Measurements from ENCODE around the gene FOXM1.
A peak's percentile ranks its signal among the peaks of the same experiment; 100 is the strongest.

Gene FOXM1

DNA sequence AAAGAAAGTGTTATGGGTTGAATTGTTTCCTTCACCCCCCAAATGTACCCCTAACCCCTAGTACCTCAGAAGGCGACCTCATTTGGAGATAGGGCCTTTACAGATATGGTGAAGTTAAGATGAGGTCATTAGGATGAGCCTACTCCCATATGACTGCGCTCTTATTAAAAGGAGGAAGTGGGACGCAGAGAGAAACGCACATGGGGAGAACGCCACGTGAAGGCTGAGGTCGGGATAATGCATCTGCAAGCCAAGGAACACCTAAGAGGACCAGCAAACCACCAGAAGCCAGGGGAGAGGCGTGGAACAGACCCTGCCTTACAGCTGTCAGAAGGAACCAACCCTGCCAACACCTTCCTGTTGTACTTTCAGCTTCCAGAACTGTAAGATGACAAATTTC lies 40.4 kb downstream of the FOXM1 start:
- no peak for DNase-seq (ENCODE audit: low read depth)

DNA sequence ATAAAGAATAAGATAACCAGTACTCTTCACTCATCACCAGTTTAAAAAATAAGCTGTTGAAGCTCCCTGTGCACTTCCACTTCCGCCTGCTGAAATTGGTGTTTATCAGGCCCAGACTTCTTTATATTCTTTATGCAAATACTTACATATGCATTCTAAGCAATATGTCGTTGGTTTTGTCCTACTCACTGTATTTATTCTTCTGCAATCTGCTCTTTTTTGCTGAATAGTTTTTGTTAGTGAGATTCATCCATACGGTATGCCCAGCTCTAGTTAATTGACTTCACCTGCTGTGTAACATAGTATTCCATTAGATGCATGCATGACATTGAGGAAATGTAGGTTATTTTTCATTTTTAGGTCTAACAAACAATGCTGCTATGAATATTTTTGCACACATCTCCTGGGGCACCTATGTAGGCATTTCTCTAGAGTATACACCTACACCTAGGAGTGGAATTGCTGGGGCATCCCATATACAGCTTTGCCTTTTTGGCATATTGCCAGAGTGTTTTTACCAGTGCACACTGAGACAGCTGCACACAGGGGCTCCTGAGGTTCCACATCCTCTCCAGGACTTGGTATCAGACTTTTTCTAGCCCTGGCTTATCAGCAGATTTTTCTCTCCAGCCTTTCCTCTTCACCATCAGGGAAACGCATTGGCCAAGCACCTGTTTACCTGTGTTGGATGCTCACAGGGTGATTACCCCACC lies 41.1 kb downstream of the FOXM1 start:
- no peak for DNase-seq (ENCODE audit: low read depth)

DNA sequence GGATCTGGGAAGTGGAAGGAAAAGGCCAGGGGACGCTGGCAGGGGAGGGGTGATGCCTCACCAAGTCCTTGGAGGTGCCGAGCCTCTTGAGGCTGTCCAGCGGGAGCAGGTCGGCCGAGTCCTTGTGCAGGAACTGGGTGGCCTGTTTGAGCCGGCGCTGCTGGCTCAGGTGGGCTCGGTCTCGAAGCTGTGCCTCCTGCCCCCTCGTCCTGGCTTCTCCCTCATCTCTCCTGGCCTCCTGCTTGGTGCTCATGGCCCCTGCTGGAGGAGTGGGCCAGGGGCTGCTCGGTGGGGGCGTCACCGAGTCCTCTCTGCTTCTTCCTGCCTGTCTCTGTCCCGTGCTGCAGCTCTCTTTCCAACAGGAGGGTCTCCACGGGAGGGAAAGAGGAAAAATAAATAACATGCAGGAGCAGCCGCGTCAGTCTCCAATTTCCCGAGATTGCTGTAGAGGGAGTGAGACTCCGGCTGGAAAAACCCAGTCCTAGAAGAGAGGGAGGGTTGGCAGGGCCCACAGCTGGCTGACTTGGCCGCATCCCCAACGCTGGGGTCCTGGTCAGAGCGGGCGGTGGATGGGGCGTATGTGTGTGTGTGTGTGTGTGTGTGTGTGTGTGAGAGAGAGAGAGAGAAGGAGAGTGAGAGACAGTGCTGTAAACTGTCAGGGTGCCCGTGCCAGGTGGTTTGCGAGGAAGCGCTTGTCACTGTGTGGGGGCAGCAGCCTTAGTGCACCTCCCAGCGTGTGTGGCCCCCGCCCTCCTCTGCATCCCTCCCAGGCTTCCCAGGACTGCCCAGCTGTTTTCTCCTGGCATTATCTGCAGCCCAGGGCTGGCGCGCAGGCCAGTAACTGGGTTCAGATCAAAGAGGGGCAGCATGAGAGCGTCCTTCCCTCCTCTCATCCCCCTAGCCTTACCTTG lies 42.1 kb downstream of the FOXM1 start, which contains the start of gene NRIP2:
TSS of gene NRIP2 (minus strand) at position 455 of the 911 bp plus-strand sequence. CDS start at position 403, 52 bp downstream.
- no peak for DNase-seq (ENCODE audit: low read depth)

DNA sequence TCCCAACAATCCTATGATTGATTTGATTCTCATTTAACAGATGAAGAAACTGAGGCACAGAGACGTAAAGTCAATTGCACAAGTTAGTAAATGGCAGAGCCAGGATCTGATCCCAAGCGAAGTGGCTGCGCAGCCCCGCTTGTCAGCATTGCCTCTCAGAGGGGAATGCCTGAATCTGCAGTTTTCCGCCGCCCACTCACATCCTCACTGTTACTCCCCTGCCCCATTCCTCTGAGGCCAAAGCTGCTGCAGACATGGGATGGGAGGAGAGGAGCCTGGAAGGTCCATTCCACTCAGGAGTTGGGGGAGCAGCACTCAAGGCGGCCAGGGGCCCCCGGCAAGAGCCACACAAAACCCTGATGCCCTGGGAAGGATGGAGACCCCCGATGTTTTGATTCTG lies 43.2 kb downstream of the FOXM1 start:
- no peak for DNase-seq (ENCODE audit: low read depth)

DNA sequence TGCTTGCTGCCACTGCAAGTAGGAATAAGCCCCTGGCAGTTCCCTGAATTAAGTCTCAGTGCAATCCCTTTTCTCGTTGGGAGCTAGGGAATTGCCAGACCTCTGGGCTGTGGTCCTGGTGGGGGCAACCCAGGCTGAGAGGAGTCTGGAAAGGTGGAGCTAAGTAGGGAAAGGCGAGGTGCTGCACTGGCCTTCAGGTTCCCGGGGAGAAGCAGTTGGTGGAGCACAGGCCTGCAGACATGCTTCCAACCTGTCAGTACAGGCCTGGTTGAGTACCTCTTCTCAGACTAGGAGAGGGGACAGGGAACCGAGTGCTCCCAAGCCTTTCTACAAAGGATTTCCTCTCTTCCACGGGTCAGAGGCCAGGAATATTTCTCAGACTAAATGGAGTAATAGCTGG lies 43.6 kb downstream of the FOXM1 start:
- no peak for DNase-seq (ENCODE audit: low read depth)

DNA sequence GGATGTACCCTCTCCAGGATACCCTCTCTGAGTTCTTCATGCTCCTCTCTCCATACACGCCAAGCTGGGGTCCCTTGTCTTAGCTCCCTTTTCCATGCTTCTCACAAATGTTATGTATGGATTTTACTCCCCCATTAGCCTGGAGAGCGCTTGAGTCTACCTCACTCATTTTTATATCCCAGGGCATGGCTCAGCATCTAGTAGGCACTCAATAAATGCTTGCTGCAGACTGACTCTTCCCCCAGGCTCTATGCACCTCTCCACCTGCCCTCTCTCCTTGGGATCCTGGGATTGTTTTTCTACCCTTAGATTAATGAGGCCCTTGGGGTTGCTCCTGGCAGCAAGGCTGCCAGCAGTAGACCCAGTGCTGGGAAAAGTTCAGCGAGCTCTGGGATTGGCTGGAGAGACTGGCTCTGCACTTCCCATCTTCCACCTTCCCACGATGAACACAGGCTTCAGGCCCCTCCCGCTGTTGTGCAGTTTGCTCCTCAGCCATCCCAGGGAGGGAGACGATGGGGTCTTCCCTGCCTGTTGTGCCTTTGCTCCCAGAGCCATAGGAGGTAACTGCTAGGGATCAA lies 44.3 kb downstream of the FOXM1 start:
- DNase-seq (ENCODE audit: low read depth) = no peak

DNA sequence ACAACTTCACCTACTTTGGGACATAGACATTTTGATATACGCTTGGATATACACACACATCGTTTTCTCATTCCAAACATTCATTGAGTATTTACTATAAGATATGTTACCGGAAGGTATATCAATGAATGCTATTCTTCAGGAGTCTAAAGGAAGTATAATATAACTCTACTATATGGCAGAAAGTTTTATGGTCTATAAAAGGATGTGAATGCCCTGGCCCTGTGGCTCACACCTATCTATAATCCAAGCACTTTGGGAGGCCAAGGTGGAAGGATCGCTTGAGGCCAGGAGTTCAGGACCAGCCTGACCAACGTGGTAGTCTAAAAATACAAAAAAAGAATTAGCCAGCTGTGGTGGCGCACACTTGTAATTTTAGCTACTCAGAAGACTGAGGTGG lies 47.7 kb downstream of the FOXM1 start:
- DNase-seq (ENCODE audit: low read depth) = no peak

DNA sequence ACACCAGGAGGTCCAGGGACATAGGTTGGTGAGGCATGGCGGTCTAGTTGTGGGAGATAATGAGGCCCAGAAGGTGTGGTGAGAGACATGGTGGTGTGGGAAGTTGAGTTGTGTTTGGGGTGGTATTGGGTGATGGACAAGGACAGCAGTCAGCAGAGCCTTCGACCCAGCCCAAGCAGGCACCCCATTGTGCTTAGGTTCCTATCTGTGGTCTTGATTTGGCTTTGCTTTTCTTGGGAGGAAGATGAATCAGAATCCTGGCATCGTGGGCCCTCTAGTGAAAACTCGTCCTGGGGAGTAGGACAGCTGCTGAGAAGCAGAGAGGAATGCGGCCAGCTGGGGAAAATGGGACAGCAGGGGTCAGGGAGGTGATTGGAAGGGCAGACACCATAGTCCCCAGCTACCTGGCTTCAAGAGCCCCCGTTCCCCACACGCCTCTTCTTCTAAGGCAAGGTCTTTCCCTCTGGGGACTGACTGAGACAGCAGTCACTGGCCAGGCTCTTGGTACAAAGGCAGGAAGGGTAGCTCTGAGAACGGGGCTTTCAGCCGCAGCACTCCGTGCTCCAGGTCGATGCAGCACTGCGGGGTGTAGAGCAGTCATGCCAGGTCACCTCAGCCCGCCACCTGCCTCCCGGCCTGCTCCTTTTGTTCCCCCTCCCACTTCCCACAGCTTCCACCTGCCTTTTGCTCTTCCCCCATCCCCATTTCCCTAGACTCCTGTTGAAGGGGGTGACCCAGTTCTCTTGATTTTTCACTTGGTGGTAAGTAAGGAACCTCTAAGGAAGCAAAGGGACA lies 50.1 kb downstream of the FOXM1 start:
- no peak for DNase-seq (ENCODE audit: low read depth)

DNA sequence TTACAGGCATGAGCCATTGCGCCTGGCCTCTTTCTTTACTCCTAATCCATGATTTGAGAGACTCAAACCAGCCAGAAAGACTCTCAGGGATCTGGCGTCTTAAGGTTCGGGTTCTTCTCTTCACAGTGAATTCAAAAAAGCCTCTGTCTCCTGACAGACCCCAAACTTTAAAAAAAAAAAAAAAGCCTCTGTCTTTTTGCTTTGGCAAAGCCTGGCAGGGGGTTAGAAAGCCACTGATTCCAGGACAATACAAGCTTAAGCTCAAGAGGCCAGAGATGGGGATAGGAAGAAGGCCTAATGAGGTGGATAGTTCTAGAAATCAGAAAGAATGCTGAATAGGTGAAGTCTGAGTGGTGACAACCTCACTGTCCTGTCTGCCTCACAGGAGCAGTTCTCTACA lies 50.9 kb downstream of the FOXM1 start:
- no peak for DNase-seq (ENCODE audit: low read depth)

DNA sequence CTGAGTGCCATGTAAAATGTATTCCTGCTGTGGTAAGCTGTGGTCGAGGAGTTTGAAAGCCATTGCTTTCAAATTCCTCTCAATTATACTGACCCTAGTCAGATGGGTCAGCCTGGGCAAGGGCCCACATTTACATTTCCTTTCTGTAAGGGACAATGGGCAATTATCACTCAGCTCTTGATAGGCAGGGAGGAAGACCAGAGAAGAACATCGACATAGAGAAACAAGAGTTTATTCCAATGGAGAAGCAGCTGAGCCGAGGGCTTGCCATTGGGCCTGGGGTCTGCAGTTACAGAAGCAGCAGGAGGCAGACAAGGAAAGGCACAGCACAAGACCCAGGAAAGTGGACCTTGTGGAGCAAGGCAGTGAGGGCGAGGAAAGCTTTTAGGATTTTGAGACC lies 51.8 kb downstream of the FOXM1 start:
- DNase-seq (ENCODE audit: low read depth) = no peak

DNA sequence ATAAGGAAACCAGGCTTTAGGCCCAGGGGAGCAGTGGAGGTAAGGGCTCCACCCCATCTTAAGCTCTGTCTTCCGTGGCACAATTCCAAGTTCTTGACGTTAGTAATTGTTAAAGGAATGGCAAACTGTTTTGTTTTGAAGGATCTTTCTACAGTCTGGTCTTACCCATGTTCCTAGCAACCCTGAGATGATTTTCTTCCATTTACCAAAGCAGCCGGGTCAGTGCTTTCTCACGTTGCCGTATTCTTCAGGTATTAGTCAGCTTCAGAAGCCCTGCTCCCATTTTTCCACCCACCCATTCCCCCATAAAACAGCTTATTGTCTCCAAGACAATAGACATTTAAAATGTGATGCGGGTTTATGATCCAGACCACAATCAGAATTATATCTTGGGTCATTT lies 52.4 kb downstream of the FOXM1 start:
- no peak for DNase-seq (ENCODE audit: low read depth)

DNA sequence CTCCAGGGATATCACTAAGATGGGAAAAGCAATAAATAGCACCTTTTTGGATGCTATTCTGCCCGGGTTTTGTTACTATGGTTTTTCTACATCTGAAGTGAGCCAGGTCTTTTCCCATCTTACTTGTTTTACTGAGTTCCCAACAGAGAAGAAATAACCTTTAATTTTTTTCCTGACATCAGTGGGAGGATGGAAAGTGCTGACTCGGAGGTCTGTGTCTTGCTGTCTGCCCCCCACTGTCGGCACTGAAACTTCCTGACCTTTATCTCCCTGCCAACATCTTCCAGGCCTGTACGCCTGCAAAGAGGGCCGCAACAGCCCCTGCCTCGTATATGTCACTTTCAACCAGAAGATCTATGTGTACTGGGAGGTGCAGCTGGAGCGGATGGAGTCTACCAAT lies 53.5 kb downstream of the FOXM1 start:
- DNase-seq (ENCODE audit: low read depth) = no peak

DNA sequence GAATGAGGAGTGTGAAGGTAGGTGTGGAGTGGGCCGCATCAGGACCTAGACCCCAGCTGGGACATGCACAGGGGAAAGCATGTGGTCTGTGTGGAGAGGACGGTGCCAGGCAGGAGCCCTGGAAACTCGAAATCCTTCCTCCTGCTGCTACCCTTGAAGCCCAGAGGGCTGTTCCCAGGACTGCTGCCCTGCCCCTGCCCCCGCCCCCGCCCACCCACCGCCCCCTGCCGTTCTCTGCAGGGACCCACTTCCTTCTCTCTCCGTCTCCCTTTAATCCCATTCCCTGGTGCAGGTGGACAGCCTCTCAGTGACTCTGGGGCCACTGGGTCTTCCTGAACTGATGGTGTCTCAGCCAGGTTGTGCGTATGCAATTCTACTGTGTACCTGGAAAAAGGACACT lies 56.5 kb downstream of the FOXM1 start:
- no peak for DNase-seq (ENCODE audit: low read depth)

DNA sequence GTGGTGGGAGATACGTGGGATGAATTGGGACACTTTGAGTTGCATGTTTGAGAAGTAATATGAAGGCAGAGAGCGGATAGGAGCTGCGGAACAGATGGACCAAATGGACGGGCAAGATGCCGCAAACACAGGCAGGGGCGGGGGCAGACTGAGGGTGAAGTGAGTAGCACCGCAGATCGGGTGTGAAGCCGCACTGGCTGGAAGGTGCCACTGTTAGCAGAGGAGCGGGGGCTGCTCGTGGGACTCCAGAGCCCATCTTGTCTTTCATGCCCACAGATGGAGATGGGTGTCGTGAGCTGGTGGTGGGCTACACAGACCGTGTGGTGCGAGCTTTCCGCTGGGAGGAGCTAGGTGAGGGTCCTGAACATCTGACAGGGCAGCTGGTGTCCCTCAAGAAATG lies 57.2 kb downstream of the FOXM1 start:
- DNase-seq (ENCODE audit: low read depth) = no peak

DNA sequence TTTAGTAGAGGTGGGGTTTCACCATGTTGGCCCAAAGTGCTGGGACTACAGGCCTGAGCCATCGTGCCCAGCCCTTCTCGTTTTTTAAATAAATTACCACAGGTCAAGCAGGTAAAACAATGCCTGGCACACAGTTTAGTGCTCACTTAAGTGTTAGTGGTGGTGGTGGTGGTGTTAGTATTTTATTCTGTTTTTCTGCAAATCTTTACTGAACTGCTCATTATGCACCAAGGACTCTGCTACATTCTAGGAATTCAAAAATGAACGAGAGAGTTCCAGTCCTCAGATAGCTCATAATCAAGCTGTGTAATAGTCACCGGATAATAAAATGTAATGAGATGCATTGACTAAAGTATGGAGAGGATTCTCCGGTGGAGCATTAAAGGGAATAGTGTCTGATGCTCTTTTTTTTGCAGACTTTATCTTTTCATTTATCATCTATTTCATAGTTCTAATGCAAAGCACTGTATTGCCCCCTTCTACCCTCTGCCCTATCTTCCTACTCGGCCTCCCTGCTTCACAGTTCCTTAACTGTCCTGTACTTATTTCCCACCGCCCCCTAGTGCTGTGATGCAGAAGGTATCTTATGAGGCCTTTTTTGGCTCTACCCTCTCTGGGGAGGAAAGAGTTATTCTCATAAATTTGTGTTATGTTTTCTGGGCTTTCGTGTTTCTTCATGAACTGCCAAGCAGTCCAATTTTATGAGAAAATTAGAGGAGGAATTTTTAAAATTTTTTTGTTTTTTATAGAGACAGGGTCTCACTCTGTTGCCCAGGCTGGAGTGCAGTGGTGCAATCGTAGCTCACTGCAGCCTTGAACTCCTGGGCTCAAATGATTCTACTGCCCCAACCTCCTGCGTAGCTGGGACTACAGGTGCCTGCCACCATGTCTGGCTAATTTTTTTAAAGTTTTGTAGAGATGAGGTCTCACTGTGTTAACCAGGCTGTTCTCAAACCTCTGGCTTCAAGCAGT lies 63.5 kb downstream of the FOXM1 start:
- DNase-seq (ENCODE audit: low read depth) = peak; percentile 27

DNA sequence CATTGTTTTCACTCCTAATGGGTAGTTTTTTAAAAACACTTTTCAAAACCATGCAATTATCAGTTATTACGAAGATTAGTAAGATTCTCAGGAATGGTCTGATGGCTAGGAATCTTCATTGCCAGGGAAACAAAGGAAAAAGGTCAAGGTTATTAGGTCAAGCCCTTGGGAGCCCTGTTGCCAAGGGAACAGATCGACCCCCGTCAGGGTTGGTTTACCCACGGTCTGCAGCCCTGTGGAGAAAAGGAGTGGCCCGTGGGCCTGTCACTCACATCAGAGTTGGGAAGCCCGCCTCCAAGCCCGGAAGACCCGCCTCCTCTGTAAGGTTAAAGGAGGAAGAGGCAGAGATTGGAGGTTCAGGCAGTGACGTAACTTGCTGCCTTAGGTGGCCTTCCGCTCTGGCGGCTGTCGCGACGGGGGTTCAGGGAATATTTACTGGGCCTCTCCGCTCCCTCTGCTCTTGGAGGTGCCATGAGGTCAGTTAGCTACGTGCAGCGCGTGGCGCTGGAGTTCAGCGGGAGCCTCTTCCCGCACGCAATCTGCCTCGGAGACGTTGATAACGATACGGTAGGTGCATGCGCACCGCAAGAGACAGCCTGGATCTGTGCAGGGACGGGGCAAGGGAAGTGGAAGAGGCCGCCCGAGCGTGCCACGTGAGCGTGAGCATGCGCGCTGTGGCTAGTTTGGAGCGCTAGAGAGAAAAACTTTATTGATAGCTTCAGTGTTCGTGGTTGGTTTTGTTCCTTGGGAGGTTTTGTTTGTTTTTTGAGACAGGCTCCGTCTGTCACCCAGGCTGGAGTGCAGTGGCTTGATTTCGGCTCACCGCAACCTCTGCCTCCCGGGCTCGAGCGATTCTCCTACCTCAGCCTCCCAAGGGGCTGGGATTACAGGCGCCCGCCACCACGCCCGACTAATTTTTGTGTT lies 64.4 kb downstream of the FOXM1 start, which contains the start of gene ITFG2:
TSS of gene ITFG2 (plus strand) at position 379 of the 924 bp plus-strand sequence. CDS start at position 472, 93 bp downstream.
- DNase-seq (ENCODE audit: low read depth) = peak; percentile 92

DNA sequence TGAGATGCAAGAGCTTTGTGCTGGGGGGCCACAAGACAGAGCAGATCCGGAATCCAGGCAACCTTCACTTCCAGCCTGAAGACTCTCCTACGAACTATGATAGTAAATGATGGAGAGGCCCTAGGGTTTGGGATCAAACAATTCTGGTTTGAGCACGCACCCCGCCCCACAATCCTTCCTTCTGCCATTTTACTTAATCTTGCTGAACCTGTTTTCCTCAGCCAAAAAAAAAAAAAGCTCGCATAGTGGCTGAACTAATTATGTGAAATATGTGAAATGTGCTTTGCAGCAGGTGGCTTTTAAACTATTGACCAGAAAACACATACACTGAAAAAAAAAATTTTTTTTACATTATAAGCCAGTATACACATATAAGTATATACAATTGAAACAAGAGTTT lies 65.2 kb downstream of the FOXM1 start:
- no peak for DNase-seq (ENCODE audit: low read depth)
